Measurements from ENCODE around the gene TRPV4.

DNA sequence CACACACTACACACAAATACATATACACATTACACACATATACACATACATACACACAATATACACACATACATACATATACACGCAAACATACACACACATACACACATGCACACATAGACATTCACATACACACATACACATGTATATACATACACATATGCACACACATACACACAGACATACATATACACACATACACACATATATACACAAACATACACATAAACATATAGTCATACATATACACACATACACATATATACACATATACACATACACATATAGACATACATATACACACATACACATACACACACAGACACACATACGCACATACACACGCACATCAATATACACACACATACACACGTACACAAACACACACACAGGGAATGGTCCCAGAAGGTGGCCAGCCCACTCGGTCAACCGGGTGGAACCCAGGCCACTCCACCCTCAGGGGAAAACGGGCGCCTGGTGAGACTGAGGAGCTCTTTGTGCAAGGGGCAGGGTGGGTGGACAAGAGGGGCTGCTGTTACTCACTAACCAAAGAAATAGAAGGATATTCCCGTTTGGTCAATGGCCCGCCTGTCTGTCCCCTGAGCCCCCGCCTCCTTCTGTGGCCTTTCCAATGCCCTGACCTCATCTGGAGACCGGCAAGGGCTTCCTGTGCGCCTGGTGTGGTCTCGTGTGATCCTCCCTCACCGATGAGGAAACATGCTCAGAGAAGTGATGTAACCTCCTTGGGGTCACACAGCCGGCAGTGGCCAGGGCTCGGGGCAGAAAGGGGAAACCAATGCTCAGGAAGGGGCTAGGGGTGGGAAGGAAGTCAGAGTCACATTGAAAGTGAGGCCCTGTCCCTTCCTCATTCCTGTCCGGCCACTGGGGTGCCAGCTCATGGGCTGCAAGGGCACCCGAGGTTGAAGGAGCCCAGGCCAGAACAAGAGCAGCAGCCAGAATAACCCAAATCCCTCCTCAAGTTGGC lies 5.3 kb downstream of the TRPV4 start:
- no peak for TF ChIP-seq GATA2 (IDR thresholded peaks at IDR 0.05; ENCODE audit: low read depth, low read length)
- TF ChIP-seq GATA3 (IDR thresholded peaks at IDR 0.05; ENCODE audit: low read depth, low read length) = no peak

Measured in SH-SY5Y (cell line).